GM12874 (cell line): ENCODE results near the gene OR6P1.

Source experiments
- TF ChIP-seq, protein P1 (sequence below): IDR thresholded peaks from 2 replicates; pipeline ENCODE4 v1.5.1; 2011; ENCODE audit warnings: low read depth, mild to moderate bottlenecking, control low read depth, low read length, moderate library complexity; ENCODE audit not compliant: insufficient read depth

Gene OR6P1

GRCh38 chr1:158583962-158584361 is 13.6 kb upstream of the OR6P1 start:
- TF ChIP-seq, protein P1, sequence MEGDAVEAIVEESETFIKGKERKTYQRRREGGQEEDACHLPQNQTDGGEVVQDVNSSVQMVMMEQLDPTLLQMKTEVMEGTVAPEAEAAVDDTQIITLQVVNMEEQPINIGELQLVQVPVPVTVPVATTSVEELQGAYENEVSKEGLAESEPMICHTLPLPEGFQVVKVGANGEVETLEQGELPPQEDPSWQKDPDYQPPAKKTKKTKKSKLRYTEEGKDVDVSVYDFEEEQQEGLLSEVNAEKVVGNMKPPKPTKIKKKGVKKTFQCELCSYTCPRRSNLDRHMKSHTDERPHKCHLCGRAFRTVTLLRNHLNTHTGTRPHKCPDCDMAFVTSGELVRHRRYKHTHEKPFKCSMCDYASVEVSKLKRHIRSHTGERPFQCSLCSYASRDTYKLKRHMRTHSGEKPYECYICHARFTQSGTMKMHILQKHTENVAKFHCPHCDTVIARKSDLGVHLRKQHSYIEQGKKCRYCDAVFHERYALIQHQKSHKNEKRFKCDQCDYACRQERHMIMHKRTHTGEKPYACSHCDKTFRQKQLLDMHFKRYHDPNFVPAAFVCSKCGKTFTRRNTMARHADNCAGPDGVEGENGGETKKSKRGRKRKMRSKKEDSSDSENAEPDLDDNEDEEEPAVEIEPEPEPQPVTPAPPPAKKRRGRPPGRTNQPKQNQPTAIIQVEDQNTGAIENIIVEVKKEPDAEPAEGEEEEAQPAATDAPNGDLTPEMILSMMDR, result no peak

DNA sequence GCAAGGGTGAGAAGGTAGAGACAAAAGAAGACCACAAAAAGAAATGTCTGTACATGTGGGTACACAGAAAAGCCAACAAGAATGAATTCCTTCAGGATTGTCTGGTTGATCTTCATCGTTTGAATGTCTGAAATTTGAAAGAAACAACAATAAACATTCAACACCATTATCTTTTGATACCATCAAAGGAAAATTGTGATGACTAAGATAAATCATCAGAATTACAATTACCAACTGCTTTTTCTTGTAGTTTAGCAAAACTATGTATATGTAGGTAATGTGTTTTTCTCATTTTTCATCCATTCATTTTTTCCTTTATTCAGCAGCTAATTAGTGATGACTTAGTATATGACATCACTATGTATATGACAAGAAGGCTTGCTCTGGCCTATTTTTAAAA is 9.4 kb upstream of the OR6P1 start, which contains the start of gene OR10X1:
OR10X1 (minus strand) TSS at position 167 of the 400 bp plus-strand sequence; CDS start at position 167, 0 bp downstream.
- TF ChIP-seq, protein P1, result no peak

GRCh38 chr1:158577561-158577960 is 7.2 kb upstream of the OR6P1 start:
- TF ChIP-seq, protein P1, result no peak

DNA sequence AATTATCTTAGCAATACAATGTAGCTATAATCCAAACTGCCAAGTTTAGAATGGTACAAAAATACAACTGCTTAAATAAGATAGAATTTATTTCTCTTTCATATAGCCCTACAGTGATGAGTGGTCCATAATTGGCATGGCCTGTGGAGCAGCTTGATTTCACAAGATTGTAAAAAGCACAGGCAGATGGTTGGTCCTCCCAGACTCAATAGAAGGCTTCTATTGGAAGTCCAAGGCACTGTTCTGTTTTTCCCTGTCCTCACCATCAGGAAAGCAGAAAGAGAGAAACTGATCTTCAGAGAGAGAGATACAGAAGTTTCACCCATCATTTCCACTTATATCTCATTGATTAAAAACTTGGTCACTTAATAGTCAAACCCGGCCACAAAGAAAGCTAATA is 1.8 kb upstream of the OR6P1 start:
- TF ChIP-seq, protein P1, result no peak

DNA sequence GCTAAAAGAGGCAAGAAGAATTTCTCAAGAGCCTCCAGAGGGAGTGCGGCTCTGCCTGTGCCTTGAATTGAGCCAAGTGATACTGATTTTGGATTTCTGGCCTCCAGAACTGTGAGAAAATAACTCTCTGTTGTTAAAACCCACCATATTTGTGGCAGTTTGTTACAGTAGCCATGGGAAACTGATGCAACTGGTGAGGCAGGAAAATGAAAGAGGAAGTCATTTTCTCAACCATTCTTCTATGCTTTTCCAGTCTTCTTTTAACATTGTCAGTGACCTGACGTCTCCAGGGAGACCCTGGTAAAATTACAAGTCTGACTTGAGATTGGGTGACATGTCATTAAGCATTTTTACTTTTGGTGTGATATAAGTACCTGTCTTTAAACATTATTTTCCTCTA is 5.8 kb downstream of the OR6P1 start:
- TF ChIP-seq, protein P1, result no peak

DNA sequence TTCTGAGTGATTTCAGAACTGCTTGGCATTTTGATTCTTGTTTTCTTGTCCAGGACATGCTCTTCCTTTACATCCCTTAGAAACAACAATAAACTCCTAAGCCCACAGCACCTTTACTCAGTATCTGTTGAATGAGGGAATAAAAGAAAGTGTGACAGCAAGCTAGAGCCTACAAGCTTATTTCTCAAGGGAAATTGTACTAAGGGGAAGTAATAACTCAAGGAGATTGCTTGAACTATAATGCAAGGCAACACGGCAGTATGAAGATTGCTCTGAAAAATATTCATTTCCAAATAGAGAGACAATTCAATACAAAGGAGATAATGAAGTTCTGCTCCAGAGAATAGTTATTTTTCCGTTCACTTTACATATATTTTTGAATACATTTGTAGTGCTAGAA is 6.5 kb downstream of the OR6P1 start:
- TF ChIP-seq, protein P1, result no peak

GRCh38 chr1:158559696-158560095 is 10.7 kb downstream of the OR6P1 start:
- TF ChIP-seq, protein P1, result no peak
